Measurements from ENCODE around the gene NTHL1.

The NTHL1 gene

GRCh38 chr16:2008631-2009163 lies 38.9 kb downstream of the NTHL1 start:
- DNase-seq (ENCODE audit: low read depth in 2 of 2): no peak

- peak in 1 of 2 donors; percentile 46 for DNase-seq (ENCODE audit: low read depth in 2 of 2)
These were observed 39.6 kb downstream of the NTHL1 start for GRCh38 chr16:2008009-2008526.

GRCh38 chr16:2007081-2007836 lies 40.4 kb downstream of the NTHL1 start:
- DNase-seq (ENCODE audit: low read depth in 2 of 2): no peak

GRCh38 chr16:2006317-2006716 lies 41.3 kb downstream of the NTHL1 start:
- DNase-seq (ENCODE audit: low read depth in 2 of 2): no peak

GRCh38 chr16:2005646-2006045 lies 42.0 kb downstream of the NTHL1 start:
- no peak for DNase-seq (ENCODE audit: low read depth in 2 of 2)

- DNase-seq (ENCODE audit: low read depth in 2 of 2): no peak
These were observed 42.7 kb downstream of the NTHL1 start for GRCh38 chr16:2004795-2005517.

GRCh38 chr16:2003827-2004641 lies 43.6 kb downstream of the NTHL1 start:
- peak; percentile 83 to 87 for DNase-seq (ENCODE audit: low read depth in 2 of 2)

GRCh38 chr16:2003231-2003826 lies 44.3 kb downstream of the NTHL1 start:
- no peak for DNase-seq (ENCODE audit: low read depth in 2 of 2)

GRCh38 chr16:2002406-2003230 lies 45.0 kb downstream of the NTHL1 start:
- DNase-seq (ENCODE audit: low read depth in 2 of 2): no peak

- DNase-seq (ENCODE audit: low read depth in 2 of 2): no peak
These were observed 45.9 kb downstream of the NTHL1 start for GRCh38 chr16:2001456-2002355.

GRCh38 chr16:2001035-2001434 lies 46.6 kb downstream of the NTHL1 start:
- no peak for DNase-seq (ENCODE audit: low read depth in 2 of 2)

- no peak for DNase-seq (ENCODE audit: low read depth in 2 of 2)
These were observed 47.6 kb downstream of the NTHL1 start for GRCh38 chr16:1999866-2000514.

- DNase-seq (ENCODE audit: low read depth in 2 of 2): no peak
These were observed 48.5 kb downstream of the NTHL1 start for GRCh38 chr16:1998852-1999801.

GRCh38 chr16:1998360-1998835 lies 49.2 kb downstream of the NTHL1 start:
- DNase-seq (ENCODE audit: low read depth in 2 of 2): no peak

- DNase-seq (ENCODE audit: low read depth in 2 of 2): no peak
These were observed 49.9 kb downstream of the NTHL1 start for GRCh38 chr16:1997494-1998359.

- DNase-seq (ENCODE audit: low read depth in 2 of 2): no peak
These were observed 53.9 kb downstream of the NTHL1 start for GRCh38 chr16:1993731-1994131.

All from stimulated activated CD8-positive, alpha-beta memory T cell treated with anti-CD3 and anti-CD28 coated beads, Interleukin-15, amount 100 ng/mL, for 48 hours (primary cell).